HL-60/S4 treated with retinoic acid at 250 ng/mL for 4 days and 3 days (cell line): ENCODE measurements around the gene TMEM222.

Source experiments
- in situ Hi-C: fragments of 300-500 bp; cut with MboI; formaldehyde crosslinking; loops from 2 replicates; pipeline ENCODE4 v1.7.0; 2022; ENCODE audit warnings: low sequenced_read_pairs

The TMEM222 gene

DNA sequence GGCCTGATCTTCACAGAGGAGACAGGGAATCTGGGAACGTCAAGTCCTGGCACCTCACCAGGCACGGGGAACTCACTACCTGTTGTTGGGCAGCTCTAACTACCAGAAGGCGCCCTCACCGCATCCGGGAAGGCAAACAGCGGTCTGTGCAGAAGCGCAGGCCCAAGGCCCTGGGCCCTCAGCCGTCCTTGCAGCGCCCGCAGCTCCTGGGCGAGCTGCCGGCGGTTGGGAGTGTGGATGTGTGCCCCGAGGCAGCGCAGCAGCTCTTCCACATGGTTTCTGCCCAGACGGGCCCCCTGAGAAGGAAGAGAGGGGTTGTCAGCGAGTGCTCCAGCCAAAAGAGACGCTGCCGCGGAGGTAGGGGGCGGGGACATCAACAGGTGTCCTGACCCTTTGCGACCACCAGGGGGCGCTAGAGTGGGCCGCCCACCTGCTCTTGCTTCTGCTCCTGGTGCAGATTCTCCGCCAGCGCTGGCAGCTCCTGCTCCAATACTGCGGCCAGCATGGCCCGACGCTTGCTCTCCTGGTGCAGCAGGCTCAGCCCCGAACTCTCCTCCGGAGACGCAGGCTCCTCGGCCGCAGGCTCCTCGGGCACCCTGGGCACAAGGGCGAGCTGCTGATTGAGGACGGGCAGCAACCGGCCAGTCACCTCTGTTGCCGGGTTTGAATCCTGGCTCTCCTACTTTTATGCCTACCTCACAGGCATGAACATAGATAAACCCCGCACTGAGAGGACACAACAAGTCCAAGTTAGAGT, 35.5 kb downstream of the TMEM222 start:
- in situ Hi-C loops, result no loop called here

GRCh38 chr1:27358038-27358927, 36.3 kb downstream of the TMEM222 start:
- in situ Hi-C loops, result no loop called here

DNA sequence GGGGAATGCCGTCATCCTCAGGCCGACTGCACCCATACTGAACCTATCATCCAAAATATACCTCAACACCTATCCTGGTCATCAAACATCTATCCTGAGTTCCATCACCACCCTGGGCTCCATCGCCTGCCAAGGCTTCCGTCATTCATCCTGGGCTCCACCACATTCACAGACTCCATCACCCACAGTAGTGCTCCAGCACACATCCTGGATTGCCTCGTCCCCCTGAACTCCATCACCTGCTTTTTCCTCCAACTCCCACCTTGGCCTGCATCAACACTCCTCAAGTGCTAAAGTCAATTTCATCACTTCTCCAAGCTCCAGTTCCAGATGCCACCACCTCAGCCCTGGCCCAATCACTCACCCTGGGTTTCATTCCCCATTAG, 37.0 kb downstream of the TMEM222 start:
- in situ Hi-C loops, result no loop called here

DNA sequence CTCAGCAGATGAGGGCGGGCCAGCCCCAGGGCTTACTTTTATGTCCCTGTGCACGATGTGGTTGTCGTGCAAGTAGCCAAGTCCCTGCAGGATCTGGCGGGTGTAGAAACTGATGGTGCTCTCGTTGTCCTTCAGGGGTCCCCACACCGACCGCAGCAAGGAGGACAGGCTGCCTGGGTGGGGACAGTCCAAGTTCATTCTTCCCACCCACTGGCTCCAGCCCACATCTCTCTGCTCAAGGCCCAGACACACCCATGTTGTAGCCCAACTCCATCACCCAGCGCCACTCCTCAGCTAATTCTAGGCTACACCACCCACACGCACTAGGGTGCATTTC, 37.8 kb downstream of the TMEM222 start:
- in situ Hi-C loops, result no loop called here

DNA sequence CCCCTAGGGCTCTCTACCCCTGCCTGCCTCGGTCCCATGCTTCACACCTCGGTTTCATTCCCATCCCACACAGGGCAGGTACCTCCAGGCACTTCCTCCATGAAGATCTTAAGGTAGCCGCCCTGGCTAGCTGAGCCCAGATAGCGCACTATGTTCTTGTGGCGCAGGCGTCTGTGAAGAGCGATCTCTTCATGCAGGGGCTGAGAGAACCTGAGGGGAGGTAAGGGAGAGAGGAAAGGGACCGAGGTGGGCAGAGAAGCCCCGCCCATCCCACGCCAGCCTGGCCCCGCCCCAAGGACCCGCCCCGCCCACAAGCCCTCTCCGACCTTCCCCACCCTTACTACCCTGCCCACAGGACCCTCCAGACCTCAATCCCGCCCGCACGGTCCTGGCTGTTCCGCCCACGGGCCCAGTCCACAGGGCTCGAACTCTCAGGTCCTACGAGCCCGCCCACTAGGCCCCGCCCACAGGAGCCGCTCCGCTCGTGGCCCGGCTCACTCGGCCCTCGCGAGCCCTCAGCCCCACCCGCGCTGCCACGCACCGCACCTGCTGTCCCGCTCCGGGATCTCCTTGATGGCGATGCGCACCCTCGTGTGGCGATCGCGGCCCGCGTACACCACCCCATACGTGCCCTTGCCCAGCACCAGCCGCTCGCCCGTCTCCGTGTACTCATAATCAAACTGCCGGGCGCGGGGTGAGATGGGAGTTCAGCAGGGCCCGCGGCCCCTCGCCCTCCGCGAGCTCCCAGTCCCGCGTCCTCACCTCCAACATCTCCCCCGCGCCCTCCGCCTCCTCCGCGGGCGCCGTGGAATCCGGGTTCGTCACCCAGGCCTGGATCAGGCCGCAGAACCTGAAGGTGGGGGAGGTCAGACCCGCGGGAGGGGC, 38.4 kb downstream of the TMEM222 start:
- in situ Hi-C loops, result no loop called here

DNA sequence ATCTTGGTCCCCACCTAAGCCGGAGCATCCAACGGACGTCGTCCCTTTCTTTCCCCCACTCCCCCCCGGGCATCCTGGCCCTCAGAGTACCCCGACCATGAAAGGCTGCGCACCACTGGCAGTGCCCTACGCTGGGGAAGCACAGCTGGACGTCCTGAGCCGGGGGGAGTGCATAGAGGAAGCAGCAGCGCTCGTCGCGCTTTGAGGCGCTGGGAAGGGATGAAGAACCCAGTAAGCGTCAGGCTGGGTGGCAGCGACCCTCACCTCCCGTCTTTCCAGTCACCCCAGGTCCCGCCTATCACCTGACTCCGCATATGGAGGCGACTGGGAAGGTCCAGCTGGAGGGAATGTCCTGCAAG, 39.1 kb downstream of the TMEM222 start:
- in situ Hi-C loops, result no loop called here

GRCh38 chr1:27361553-27361952, 39.6 kb downstream of the TMEM222 start:
- in situ Hi-C loops, result no loop called here

DNA sequence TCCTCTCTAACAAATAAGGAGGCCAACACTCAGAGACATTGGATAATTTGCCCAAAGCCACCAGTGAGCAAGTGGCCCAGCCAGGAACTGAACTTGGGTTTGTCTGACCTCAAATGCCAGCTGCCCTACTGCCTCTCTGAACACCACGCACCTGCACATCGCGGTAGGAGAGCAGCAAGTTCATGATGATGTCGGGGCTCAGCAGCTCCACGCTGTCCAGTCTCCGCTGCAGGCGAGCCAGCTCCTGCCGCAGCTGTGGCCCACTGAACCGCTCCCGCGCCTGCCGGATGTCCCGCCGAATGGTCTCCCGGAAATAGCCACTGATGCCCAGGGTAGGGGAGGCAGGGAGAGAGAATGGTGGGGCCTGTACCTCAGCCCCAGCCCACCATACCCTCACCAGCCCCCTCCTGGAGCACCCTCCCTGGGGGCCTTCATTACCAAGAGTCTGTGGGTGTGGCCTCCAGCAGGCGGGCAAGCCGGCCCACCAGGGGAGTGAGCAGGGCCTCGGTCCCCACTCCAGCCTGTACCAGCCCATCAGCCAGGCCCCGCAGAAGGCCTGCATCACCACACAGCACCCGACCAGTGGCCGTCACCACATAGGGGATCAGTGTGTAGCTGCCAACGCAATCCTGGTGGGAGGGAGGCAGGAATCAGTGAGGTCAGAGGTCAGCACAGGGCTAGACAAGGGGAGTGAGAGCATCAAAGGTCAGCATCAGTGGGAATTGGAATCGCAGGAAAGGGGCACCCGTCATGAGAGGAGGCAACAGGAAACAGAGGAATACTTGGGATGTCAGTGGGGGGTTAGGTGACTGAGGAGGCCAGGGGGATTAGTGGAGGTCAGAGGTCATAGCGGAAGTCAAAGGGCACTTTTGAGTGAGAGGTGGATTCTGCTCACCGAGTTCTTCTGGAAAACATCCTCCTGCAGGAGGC, 42.1 kb downstream of the TMEM222 start:
- in situ Hi-C loops, result no loop called here

DNA sequence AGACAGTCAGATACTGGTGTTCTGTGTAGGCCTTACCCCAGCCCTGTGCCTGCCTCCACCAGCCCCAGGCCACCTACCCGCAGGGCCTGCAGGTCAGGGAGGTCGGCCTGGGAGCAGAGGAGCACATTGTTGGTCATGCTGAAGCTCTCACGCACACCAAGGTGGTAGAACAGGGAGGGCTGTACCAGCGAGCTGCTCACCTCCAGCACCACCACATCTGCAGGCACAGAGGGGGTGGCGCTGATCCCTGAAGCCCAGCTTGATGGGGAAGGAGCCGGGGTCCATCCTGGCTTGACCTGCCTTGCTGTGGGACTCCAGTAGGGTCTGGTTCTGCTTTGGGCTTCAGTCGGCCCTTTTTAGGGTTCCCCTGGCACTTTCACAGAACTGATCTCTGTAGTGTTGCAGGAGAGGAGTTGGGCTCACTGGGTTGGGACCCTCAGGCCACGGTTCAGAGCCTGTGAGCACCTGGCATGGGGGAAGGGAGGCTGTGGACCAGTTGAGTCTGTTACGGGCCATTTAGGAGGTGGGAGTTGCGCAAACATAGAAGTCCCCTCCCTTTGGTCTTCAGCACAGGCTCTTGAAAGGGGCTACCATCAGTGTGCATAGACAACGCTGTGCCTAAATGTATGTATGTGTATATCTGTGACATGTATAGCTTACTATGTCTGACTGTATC, 42.9 kb downstream of the TMEM222 start:
- in situ Hi-C loops, result no loop called here

DNA sequence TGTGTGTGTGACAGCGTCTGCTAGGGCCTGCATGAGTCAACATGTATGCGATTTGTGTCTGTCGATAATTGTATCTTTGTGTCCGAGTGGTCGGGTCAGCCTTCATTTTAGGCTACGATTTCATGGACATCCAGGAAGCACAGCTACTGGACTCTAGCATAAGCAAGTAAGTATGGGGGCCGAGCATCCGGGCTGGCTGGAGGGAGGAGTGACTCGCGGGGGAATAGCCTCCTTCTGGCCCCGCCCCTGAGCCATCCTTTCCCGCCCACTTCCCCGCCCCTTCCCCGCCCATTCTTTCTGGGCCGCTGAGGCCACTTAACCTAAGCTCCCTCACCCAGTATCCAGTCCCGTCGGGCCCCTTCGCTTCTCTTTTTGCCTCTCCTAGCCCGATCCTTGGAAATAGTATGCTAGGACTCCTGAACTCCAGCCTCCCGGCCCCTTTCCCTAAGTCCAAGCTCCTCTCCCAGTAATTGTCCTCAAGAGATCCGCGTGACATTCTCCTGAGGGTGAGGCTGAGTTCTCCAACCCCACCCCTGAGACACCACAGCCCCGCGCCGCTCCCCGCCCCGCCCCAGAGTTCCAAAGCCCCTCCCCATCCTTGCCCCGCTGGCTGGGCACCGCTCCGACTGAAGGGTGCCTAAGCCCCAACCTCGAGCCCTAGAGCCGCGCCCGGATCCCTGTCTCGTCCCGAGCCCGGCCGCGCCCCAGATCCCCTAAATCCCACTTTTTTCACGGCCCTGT, 43.6 kb downstream of the TMEM222 start:
- in situ Hi-C loops, result no loop called here

GRCh38 chr1:27366113-27366410, 44.1 kb downstream of the TMEM222 start:
- in situ Hi-C loops, result no loop called here

DNA sequence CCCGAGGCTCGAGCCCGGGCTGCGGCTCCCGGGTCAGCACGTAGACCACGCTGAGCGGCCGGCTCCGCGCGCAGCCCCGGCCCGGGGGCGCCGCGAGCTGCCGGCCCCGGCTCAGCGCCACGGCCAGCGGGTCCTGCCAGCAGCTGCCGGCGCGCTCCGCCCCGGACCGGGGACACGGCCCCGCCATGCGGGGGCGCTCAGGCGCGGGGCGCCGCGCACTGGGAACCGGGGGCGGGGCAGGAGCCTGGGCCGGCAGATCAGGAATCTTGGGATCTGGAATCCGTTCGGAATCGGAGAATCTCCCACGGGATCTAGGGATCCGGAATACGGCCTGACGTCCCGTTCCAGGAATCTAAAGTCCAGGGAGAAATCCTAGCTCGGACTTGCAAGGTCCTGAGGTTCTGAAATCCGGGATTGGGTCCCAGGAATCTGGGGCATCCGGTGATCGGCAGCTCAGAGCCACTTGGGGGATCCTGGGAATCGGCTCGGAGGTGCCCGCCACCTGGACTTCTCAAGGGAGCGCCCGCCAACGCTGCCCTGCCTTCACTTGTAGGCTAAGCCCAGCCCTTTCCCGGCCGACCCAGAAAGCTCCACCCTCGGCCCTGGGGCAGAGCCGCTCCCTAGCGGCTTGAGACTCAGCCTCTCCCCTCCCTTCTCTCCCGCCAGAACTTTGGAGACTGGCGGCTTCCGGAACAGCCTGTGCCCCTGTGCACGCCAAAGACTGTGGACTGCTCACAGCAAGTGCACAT, 44.6 kb downstream of the TMEM222 start, which contains the start of gene MAP3K6:
TSS of gene MAP3K6 (minus strand) at position 551 of the 749 bp plus-strand sequence. CDS start at position 187, 364 bp downstream.
- in situ Hi-C loops, result no loop called here

GRCh38 chr1:27367160-27367650, 45.2 kb downstream of the TMEM222 start:
- in situ Hi-C loops, result no loop called here

DNA sequence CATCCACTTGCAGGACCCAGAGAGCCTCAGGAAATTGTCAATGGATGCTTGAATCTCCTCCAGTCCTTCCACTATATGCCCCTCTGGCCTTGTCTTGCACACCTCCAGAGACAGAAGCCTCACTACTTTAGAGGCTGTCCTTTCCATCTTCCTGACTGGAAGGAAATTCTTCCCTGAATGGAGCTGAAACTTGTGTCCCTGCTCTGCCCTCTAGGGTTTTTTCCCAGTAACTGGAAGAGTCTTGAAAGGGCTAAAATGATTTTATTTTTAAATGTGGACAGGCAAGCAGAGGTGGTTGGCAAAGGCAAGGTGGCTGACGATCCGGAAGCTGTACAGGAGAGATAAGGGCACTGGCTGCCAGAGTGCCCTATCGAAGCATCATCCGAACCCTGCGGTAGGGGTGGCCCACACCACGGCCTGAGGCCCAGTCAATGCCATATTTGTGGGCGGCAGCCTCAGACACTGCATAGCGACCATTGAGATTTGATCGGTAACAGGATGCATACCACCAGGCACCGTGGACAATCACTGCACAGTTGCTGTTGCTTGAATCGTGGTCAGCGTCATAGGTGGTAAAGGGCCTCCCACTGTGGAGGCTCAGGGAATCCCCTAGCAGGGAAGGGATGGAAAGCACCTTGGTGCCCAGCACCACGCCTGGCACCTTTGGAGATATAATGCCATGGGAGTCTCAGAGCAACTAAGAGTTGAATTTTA, 47.1 kb downstream of the TMEM222 start:
- in situ Hi-C loops, result no loop called here

DNA sequence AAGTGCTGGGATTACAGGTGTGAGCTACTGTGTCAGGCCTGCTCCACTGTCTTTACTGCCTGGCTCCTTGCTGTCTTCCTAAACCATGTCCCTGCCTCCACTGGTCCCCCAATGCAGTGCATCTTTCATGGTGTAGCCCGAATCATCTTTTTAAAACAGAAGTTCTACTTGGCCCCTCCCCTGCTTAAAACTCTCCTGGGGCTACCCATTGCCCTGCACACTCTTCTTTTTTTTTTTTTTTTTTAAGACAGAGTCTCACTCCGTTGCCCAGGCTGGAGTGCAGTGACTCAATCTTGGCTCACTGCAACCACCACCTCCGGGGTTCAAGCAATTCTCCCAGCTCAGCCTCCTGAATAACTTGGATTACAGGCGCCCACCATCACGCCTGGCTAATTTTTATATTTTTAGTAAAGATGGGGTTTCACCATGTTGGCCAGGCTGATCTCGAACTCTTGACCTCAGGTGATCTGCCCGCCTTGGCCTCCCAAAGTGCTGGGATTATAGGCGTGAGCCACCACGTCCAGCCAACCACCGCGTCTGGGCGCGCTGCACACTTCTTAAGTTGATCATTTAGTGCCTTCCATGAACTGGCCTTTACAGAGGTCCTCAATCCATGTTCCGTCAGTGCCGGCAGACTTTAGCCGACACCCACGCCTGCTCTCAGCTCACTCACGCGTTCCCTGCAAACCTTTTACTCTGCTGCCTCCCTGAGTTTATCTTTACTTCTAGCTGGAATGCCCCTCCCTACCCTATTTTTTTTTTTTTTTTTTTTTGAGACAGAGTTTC, 50.3 kb downstream of the TMEM222 start:
- in situ Hi-C loops, result no loop called here

GRCh38 chr1:27372808-27373690, 51.1 kb downstream of the TMEM222 start:
- in situ Hi-C loops, result no loop called here
